Measurements from ENCODE around the gene CHSY1. TPM values are rescaled to one million over a fixed set of nuclear protein-coding genes. Genes with fewer than 3 reads are reported as not detected.
A peak's percentile ranks its signal among the peaks of the same experiment; 100 is the strongest.

Gene CHSY1
- total and polyA plus RNA-seq, 10 of the 15 experiments (the other 5 are each of a cell fraction or from before 2014, with no cell fraction given): 1.4 to 31.2 (median 10.5) TPM

DNA sequence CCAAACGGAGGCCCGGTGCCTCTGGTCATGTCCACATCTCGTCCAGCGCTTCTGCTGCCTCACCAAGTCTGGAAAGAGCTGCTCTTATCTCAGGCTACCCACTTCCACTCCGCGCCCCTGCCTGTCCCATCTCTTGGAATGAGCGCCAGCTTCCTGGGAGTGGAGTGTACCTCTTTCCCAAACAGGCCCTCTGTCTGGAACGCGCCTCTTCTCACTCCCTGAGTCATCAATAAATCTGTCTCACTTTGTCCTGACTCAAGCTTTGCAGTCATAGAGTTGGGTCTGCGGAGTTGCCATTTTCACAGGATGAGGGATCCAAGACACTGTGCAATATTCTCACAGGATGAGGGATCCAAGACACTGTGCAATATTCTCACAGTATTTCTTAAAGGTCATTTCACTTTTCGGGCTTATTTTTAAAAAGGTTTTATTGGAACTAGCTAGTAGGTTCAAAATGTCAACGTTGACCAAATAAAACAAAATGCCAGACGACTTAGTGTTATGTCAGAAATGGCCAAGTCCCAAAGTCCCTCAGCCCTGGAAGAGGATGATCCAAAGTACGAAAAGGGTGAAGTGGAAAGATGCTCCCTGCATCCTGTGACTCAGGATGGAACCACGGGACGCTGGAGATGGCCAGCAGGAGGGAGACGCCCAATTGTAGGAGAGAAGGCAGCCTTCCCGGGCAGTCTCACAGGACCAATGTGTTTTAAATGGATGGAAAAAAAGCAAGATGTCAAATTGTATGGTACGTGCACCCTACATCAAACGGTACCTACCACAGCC is 81.1 kb downstream of the CHSY1 start:
- Histone ChIP-seq H3K9me3 (replicated peaks; ENCODE audit: control insufficient read depth, insufficient read depth, low read length) (peaks cover 10% of the 10 kb centered on the region), H3K4me1 (ENCODE audit: control insufficient read depth, insufficient read depth, low read length) (peaks cover 11% of the 10 kb centered on the region), H4K20me1 (ENCODE audit: control insufficient read depth, insufficient read depth) (no peaks in the 10 kb centered on the region), H3K4me3 (no peak overlapping the region), H2AFZ (ENCODE audit: control insufficient read depth, low read depth, low read length) (no peak overlapping the region), H3K36me3 (ENCODE audit: control insufficient read depth in 2 of 2, insufficient read depth in 2 of 2, low read length in 1 of 2) (peaks cover 0 to 2% of the 10 kb centered on the region in 2 experiments), H3K27me3 (replicated peaks in 1 of 2; ENCODE audit: control insufficient read depth in 2 of 2, insufficient read depth in 2 of 2, low read length in 1 of 2) (no peaks in the 10 kb centered on the region), H3K9ac (ENCODE audit: control insufficient read depth, insufficient read depth, low read length) (no peak overlapping the region), H3K79me2 (ENCODE audit: control insufficient read depth, insufficient read depth, low read length) (no peaks in the 10 kb centered on the region), H3K4me2 (ENCODE audit: control insufficient read depth, insufficient read depth) (no peak overlapping the region), H3K27ac (ENCODE audit: control insufficient read depth, insufficient read depth) (no peak overlapping the region)
- BruUV-seq (replicated peaks): no TSS peak
- in situ Hi-C loops (cut with MboI) (no loop called here), intact Hi-C loops (cut with micrococcal nuclease; ENCODE audit: unreplicated experiment) (no loop called here)
- CTCF ChIA-PET: interaction anchor here (1.2 kb wide), 1 partner anchor 104 kb away, joined by 3 read pairs; no protein-coding TSS in a partner anchor
- FAIRE-seq (no peak), ATAC-seq (no peak), DNase-seq (ENCODE audit: low read depth, low spot score) (no peak)
- WGBS (ENCODE audit: insufficient coverage, insufficient replicate concordance, low lambda C conversion rate, missing lambda C conversion rate): 85% methylated on average over 20 of the region's 20 CpGs
- POLR2A ChIA-PET: interaction anchor here (1.3 kb wide), 1 partner anchor 11 kb away, joined by 4 read pairs; no protein-coding TSS in a partner anchor
- TF ChIP-seq CBX5 (IDR thresholded peaks at IDR 0.05; ENCODE audit: low read depth) (no peak), POLR2A (IDR thresholded peaks at IDR 0.05; ENCODE audit: low read depth, low read length) (no peak), PBX3 (IDR thresholded peaks at IDR 0.05; ENCODE audit: insufficient replicate concordance, low read depth, low read length) (peak; percentile 42), RAD21 (IDR thresholded peaks at IDR 0.05; ENCODE audit: insufficient read depth, low read depth, low read length) (no peak), FOS (IDR thresholded peaks at IDR 0.05; ENCODE audit: borderline replicate concordance, extremely low read depth, insufficient read length) (no peak), ATF7 (IDR thresholded peaks at IDR 0.05; ENCODE audit: low read depth) (no peak), TCF3 (IDR thresholded peaks at IDR 0.05; ENCODE audit: borderline replicate concordance, insufficient read depth, low read depth, low read length) (0 out of 2 replicates have a peak, but pooled peaks have one; percentile 23)
- TF ChIP-seq, protein P1, sequence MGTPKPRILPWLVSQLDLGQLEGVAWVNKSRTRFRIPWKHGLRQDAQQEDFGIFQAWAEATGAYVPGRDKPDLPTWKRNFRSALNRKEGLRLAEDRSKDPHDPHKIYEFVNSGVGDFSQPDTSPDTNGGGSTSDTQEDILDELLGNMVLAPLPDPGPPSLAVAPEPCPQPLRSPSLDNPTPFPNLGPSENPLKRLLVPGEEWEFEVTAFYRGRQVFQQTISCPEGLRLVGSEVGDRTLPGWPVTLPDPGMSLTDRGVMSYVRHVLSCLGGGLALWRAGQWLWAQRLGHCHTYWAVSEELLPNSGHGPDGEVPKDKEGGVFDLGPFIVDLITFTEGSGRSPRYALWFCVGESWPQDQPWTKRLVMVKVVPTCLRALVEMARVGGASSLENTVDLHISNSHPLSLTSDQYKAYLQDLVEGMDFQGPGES (IDR thresholded peaks at IDR 0.05): no peak
- TF ChIP-seq, protein P2, sequence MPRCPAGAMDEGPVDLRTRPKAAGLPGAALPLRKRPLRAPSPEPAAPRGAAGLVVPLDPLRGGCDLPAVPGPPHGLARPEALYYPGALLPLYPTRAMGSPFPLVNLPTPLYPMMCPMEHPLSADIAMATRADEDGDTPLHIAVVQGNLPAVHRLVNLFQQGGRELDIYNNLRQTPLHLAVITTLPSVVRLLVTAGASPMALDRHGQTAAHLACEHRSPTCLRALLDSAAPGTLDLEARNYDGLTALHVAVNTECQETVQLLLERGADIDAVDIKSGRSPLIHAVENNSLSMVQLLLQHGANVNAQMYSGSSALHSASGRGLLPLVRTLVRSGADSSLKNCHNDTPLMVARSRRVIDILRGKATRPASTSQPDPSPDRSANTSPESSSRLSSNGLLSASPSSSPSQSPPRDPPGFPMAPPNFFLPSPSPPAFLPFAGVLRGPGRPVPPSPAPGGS (IDR thresholded peaks at IDR 0.05; ENCODE audit: borderline replicate concordance, insufficient read depth, low read depth, low read length, poor library complexity, severe bottlenecking): peak; percentile 90
- SMC1A ChIA-PET (ENCODE audit: uncharacterized antibody, unreplicated experiment): interaction anchor here (0.6 kb wide), 1 partner anchor 74 kb away, joined by 3 read pairs; no protein-coding TSS in a partner anchor
- RAD21 ChIA-PET (ENCODE audit: unreplicated experiment): interaction anchor here (1.3 kb wide), 1 partner anchor 81 kb away, joined by 3 read pairs; the partner anchor contains the start of gene CHSY1

Measured in GM12878 (cell line).